CD4-positive, alpha-beta T cell (primary cell): ENCODE results near the gene TRAF5. TPM values are rescaled to one million over a fixed set of nuclear protein-coding genes. Genes with fewer than 3 reads are reported as not detected.

Experiments used
- ATAC-seq: fragments of 200-7000 bp; cut with Tn5 transposase; one replicate; pipeline ENCODE4 v1.10.0; 2022; ENCODE audit warnings: mild to moderate bottlenecking; ENCODE audit not compliant: poor library complexity
- CTCF ChIA-PET: fragments of 350-600 bp; sonication (Branson Sonifier 250); formaldehyde crosslinking; loops from one replicate; lab custom pipeline; 2021; ENCODE audit warnings: antibody characterized with exemption, inconsistent platforms; lab: Charles Lee
- POLR2A ChIA-PET: fragments of 350-600 bp; sonication (Branson Sonifier 250); formaldehyde crosslinking; loops from one replicate; lab custom pipeline; 2021; ENCODE audit warnings: antibody characterized with exemption, inconsistent platforms; lab: Charles Lee
- DNase-seq, 14 experiments: peaks; one replicate each; pipeline ENCODE4 v3.0.0-alpha.2; 2013 to 2020; ENCODE audit warnings: mixed read lengths in 2 of 14
- H3K27ac ChIP-seq, 2 donors: one replicate each; pipeline versions ENCODE4 v1.5.1 to v1.7.0; 2013; ENCODE audit warnings: low read length in 2 of 2, low read depth in 1 of 2, mild to moderate bottlenecking in 1 of 2
- H3K27me3 ChIP-seq, 2 experiments: 1 replicate in 1 of 2; 2 replicates in 1 of 2; pipeline versions ENCODE4 v1.6.1 to v1.7.0; 2013; ENCODE audit warnings: low read length in 2 of 2, control low read depth in 1 of 2, mild to moderate bottlenecking in 1 of 2, moderate library complexity in 1 of 2; ENCODE audit not compliant: insufficient read depth in 2 of 2, control insufficient read depth in 1 of 2
- H3K36me3 ChIP-seq: one replicate; pipeline ENCODE4 v1.6.1; 2013; ENCODE audit warnings: low read length, control low read depth; ENCODE audit not compliant: insufficient read depth
- H3K4me1 ChIP-seq: one replicate; pipeline ENCODE4 v1.6.1; 2013; ENCODE audit warnings: low read length, control low read depth; ENCODE audit not compliant: insufficient read depth
- H3K4me3 ChIP-seq: one replicate; pipeline ENCODE4 v1.5.1; 2013; ENCODE audit warnings: mild to moderate bottlenecking, low read length, moderate library complexity
- H3K9me3 ChIP-seq, 2 experiments: 1 replicate in 1 of 2; 2 replicates in 1 of 2; pipeline versions ENCODE4 v1.6.1 to v1.7.0; 2013; ENCODE audit warnings: low read length in 2 of 2, mild to moderate bottlenecking in 2 of 2, control low read depth in 1 of 2, moderate library complexity in 1 of 2; ENCODE audit not compliant: control insufficient read depth in 1 of 2, insufficient read depth in 1 of 2
- H3K27ac Mint-ChIP-seq: one replicate; pipeline ENCODE4 v1.8.0; 2020; ENCODE audit warnings: mixed read lengths
- H3K27me3 Mint-ChIP-seq: one replicate; pipeline ENCODE4 v1.8.0; 2021; ENCODE audit warnings: mixed read lengths
- H3K36me3 Mint-ChIP-seq: one replicate; pipeline ENCODE4 v1.8.0; 2021; ENCODE audit warnings: low read depth, mixed read lengths
- H3K4me1 Mint-ChIP-seq: one replicate; pipeline ENCODE4 v1.8.0; 2021; ENCODE audit warnings: low read depth, mixed read lengths
- H3K4me3 Mint-ChIP-seq: one replicate; pipeline ENCODE4 v1.8.0; 2020; ENCODE audit warnings: mild to moderate bottlenecking, mixed read lengths
- H3K9me3 Mint-ChIP-seq: one replicate; pipeline ENCODE4 v1.8.0; 2020; ENCODE audit warnings: mixed read lengths
- CTCF ChIP-seq: fragments of 200-600 bp; IDR thresholded peaks from one replicate; pipeline ENCODE4 v1.8.0; 2022; ENCODE audit warnings: antibody characterized with exemption, mild to moderate bottlenecking
- intact Hi-C, 2 experiments: fragments of 100-400 bp; cut with DNase I in 1 of 2; cut with micrococcal nuclease in 1 of 2; formaldehyde crosslinking; loops; one replicate each; pipeline versions ENCODE4 v1.15.1 to v1.9.0; 2023 to 2025; cut with DNase I, micrococcal nuclease
- total RNA-seq, 174 experiments: library from RNA in 2 of 174; stranded (reverse) in 2 of 174; gene quantifications; one replicate each; pipeline ENCODE4 v1.2.3 and lab custom pipeline; 2021 to 2026

TRAF5 gene
- total RNA-seq, 2 experiments from 2014 or later = 21.9 to 23.2 TPM

GRCh38 chr1:211339631-211340041, 13.0 kb downstream of the TRAF5 start:
- Mint-ChIP-seq H3K9me3 (no peaks in the 10 kb centered on the region), H3K27ac (peak overlapping the region; percentile 62), H3K27me3 (no peaks in the 10 kb centered on the region), H3K36me3 (peaks cover 33% of the 10 kb centered on the region), H3K4me1 (peaks cover 89% of the 10 kb centered on the region), H3K4me3 (peak overlapping the region; percentile 14)
- Histone ChIP-seq H3K9me3 (no peaks in the 10 kb centered on the region), H3K36me3 (peaks cover 17% of the 10 kb centered on the region), H3K4me1 (peaks cover 91% of the 10 kb centered on the region), H3K27ac (no peak overlapping the region), H3K4me3 (no peak overlapping the region), H3K27me3 (no peaks in the 10 kb centered on the region)
- POLR2A ChIA-PET = interaction anchor here (5.8 kb wide), 1 partner anchor 12 kb away, joined by 44 read pairs; the partner anchor contains the start of gene TRAF5
- DNase-seq (peak in 1 of 14 experiments; percentile 36), ATAC-seq (no peak)
- CTCF ChIA-PET = interaction anchor here (0.8 kb wide), 1 partner anchor 175 kb away, joined by 3 read pairs; no protein-coding TSS in a partner anchor
- intact Hi-C loops = no loop called here
- no peak for TF ChIP-seq CTCF

- POLR2A ChIA-PET = interaction anchor here (0.6 to 5.8 kb wide), 3 partner anchors 10 to 20 kb away, joined by 3 to 44 read pairs (median 5); partner anchors contain the start of gene TRAF5
- no peak for DNase-seq
- Histone ChIP-seq H3K9me3 (no peaks in the 10 kb centered on the region), H3K27ac (no peak overlapping the region), H3K4me1 (peaks cover 87% of the 10 kb centered on the region), H3K27me3 (no peaks in the 10 kb centered on the region), H3K4me3 (no peak overlapping the region), H3K36me3 (peaks cover 17% of the 10 kb centered on the region)
- no peak for TF ChIP-seq CTCF
- intact Hi-C loops = no loop called here
- peaks cover 88% of the 10 kb centered on the region for H3K4me1 Mint-ChIP-seq
- peak overlapping the region; percentile 18 for H3K4me3 Mint-ChIP-seq
- CTCF ChIA-PET = no interaction called here
- peaks cover 38% of the 10 kb centered on the region for H3K36me3 Mint-ChIP-seq
- H3K27me3 Mint-ChIP-seq = no peaks in the 10 kb centered on the region
- H3K9me3 Mint-ChIP-seq = no peaks in the 10 kb centered on the region
- peak overlapping the region; percentile 43 for H3K27ac Mint-ChIP-seq
- ATAC-seq = no peak
Observed at GRCh38 chr1:211340622-211341507, 14.2 kb downstream of the TRAF5 start.

GRCh38 chr1:211341999-211342398, 15.4 kb downstream of the TRAF5 start:
- no peak for DNase-seq
- ChIA-PET POLR2A (no interaction called here), CTCF (no interaction called here)
- Mint-ChIP-seq H3K27me3 (no peaks in the 10 kb centered on the region), H3K27ac (peak overlapping the region; percentile 43), H3K4me1 (peaks cover 88% of the 10 kb centered on the region), H3K4me3 (no peak overlapping the region), H3K9me3 (no peaks in the 10 kb centered on the region), H3K36me3 (peaks cover 41% of the 10 kb centered on the region)
- ATAC-seq = no peak
- Histone ChIP-seq H3K36me3 (peaks cover 19% of the 10 kb centered on the region), H3K4me3 (no peak overlapping the region), H3K27ac (no peak overlapping the region), H3K4me1 (peaks cover 81% of the 10 kb centered on the region), H3K9me3 (no peaks in the 10 kb centered on the region), H3K27me3 (no peaks in the 10 kb centered on the region)
- intact Hi-C loops = no loop called here
- no peak for TF ChIP-seq CTCF
